Mucosa of gallbladder (tissue), 1 donor: ENCODE results near the gene HPCAL1. TPM values are rescaled to one million over a fixed set of nuclear protein-coding genes. Genes with fewer than 3 reads are reported as not detected.
"Not testable (repeated sequence)": the region's sequence is repeated elsewhere in the genome, so short reads cannot be mapped to it uniquely, and the experiment has no call there.

Experiments used
- DNase-seq: peaks from one replicate; pipeline ENCODE4 v3.0.0-alpha.2; 2020; ENCODE audit warnings: low spot score
- total RNA-seq: library from RNA; stranded (reverse); gene quantifications from one replicate; pipeline ENCODE4 v1.2.1, GENCODE V29; 2021
- donor health status: DM: no; HTN: no; CAD: no.

The HPCAL1 gene
- total RNA-seq, 1 donor from 2014 or later, result 44.0 TPM

DNA sequence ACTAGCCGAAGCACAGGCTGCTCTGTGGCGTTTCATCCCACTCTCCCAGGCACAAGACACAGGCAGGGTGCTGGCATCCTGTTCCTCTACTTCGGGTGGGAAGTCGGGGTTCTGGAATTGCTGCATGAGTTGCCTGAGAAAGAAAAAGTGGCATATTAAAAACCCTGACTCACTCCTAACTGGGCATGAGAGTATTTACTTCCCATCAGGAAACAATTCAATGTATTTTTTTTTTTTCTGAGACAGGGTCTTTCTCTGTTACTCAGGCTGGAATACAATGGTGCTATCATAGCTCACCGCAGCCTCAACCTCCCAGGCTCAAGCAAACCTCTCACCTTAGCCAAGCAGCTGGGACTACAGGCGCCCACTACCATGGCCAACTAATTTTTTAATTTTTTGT lies 138.0 kb downstream of the HPCAL1 start:
- no peak for DNase-seq

DNA sequence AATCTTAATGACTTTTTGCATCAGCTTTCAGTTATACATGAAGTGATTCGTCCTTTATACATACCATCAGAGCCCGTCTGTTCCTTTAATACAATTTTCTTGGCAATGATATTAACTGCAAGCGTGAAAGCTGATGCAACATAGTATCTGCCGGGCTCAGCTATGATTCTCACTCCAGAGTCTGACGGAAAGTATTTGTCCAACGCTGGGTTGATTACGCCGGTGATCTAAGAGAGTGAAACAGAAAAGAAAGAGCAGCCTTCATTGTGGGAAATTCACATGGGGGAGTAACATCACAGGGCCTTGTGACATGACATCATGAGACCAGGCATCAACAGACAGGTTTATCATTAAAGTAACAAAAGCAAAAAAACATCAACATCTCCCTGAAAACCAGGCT lies 139.2 kb downstream of the HPCAL1 start:
- DNase-seq, result no peak

DNA sequence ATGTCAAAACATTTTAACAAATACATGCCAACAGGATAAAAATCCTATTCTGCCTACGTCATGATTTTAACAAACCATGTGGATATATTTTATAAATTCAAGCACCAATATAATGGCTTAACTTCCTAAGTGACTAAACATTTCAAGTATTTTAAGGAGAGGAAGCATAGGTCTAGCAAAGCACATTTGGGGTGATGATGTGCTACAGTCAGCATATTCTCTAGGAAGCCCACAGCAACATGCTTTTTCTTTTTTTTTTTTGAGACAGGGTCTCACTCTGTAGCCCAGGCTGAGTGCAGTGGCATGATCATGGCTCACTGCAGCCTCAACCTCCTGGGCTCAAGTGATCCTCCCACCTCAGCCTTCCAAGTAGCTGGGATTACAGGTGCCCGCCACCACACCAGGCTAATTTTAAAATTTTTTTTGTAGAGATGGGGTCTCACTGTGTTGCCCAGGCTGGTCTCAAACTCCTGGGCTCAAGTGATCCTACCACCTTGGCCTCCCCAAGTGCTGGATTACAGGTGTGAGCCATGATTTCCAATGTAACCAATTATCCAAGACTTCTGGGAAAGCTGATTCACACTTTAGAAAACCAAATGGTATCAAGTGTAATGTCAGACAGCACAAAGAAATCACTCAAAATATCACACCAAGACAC lies 139.9 kb downstream of the HPCAL1 start:
- not testable (repeated sequence) for DNase-seq

DNA sequence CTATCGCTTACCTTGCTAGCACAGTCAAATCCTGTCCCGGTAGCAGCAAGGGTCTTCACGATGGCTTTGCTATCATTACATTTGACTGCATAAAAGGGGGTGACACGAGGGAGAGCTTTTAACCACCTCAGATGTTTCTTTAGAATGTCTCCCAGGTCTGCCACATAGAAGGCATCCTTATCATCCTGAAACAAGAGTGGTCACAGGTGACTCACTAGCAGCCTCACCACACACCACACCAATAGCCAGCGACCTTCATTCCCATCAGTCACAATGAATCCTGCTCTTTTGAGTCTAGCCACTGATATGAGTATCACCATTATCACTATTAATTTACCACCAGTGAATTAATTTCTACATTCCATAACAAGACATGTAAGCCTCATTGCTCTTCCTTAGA lies 141.8 kb downstream of the HPCAL1 start:
- no peak for DNase-seq

- no peak for DNase-seq
These were observed 143.9 kb downstream of the HPCAL1 start for GRCh38 chr2:10446631-10447030.

DNA sequence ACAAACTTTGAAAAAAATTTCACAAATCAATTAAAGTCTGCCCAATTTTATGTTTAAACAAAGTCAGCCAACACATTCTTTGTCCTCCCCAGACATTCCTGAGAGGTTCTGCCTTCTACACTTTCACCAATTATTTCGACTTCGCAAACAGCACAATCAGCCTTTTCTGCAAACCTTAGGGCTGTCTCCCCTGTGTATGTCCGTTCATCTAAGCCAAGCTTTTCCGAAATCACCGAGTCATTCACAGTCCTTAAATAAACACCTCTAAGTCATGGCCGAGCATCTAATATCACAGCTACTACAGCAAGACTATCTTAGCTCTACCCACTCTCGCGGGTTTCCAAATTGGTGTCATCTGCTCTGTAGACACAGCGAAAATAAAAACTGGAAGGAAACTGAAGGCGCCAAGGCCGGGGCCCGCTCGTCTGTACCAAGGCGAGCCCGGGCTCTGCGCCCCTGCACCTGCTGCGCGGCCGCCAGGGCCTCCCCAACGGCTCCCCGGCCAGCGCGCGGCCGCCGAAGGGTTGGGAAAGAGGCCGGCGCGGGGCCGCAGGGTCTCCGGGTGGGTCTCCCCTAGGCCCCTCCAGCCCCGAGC lies 144.7 kb downstream of the HPCAL1 start:
- DNase-seq, result no peak

- peak; percentile 96 for DNase-seq
These were observed 145.3 kb downstream of the HPCAL1 start, which contains the start of gene ODC1 for GRCh38 chr2:10447895-10448575. Gene ODC1, minus strand, starts transcription at chr2:10448327. Its CDS starts 3,295 bp downstream, at chr2:10445032.

DNA sequence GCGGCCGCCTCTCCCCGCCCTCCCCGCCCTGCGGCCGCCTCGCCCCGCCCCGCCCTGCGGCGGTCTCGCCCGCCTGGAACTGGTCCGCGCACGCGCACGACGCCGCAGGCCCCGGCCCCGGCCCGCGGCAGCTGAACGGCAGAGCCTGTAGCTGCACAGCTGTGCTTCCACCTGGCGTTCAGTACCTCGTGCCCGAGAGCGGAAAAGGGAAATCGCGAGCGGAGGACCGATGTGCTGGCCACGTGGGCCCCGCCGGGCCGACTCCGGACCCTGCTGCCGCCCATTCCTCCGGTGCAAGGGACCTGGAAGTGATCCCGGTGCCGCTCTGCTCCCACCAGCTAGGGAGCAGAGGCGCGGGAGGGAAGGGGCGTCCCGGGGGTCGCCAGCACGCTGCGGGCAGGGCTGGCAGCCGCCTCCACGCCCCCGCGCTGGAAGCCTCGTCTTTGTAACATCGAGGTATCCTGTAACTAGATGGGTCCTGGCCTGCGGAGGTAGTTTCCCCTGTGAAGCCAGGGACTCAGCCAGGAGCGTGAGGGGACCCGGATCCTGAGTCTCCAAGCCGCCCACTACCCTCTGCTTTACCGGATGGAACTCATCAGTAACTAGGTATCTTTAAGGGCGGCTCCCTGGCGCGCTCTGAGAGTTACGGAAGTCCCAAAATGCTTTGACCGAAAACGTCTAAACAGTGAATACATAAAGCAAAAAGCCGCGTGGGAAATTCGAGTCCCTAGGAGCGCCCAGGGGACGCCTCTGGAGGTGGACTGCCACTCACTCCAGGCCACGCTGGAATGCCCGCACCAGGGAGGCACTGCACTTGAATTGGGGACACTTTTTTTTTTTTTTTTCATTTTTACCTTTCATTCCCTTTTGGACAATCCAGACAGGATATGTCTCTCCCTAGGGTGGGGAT lies 146.1 kb downstream of the HPCAL1 start:
- peak; percentile 93 for DNase-seq

DNA sequence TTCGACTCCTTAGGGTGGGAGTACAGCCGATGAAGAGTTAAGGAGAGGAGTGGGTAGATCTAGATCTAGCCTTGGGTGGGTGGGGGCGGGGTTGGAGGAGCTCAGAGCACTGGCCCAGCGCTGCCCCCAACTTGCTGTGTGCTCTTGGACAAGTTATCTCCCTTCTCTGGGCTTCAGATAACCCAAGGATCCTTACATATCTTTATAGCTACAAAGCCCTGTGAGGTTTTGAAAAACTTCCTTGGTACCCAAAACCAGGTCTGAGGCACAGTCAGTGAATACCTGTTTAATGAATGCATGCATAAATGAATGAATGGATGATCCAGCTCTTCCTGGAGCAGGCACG lies 146.8 kb downstream of the HPCAL1 start:
- DNase-seq, result no peak

- DNase-seq, result peak; percentile 71
These were observed 147.4 kb downstream of the HPCAL1 start for GRCh38 chr2:10449838-10450691.

DNA sequence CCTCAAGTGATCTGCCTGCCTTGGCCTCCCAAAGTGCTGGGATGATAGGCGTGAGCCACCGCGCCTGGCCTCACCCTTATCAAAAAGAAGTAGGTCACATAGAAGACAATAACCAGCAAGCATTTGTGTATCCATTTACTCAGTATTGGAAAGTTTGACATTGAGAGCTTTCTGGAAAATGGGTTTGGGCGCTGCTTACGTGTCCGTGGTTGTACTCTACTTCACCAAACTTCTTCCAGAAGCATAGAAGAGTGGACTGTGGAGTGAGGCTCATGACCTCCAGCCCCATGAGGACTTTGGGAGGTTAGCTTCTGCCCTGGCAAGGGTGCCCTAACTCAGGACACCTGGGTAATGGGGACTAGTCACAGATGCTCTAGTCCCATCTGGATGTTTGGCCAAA lies 149.1 kb downstream of the HPCAL1 start:
- no peak for DNase-seq

- DNase-seq, result peak; percentile 66
These were observed 149.6 kb downstream of the HPCAL1 start for GRCh38 chr2:10452312-10452711.

DNA sequence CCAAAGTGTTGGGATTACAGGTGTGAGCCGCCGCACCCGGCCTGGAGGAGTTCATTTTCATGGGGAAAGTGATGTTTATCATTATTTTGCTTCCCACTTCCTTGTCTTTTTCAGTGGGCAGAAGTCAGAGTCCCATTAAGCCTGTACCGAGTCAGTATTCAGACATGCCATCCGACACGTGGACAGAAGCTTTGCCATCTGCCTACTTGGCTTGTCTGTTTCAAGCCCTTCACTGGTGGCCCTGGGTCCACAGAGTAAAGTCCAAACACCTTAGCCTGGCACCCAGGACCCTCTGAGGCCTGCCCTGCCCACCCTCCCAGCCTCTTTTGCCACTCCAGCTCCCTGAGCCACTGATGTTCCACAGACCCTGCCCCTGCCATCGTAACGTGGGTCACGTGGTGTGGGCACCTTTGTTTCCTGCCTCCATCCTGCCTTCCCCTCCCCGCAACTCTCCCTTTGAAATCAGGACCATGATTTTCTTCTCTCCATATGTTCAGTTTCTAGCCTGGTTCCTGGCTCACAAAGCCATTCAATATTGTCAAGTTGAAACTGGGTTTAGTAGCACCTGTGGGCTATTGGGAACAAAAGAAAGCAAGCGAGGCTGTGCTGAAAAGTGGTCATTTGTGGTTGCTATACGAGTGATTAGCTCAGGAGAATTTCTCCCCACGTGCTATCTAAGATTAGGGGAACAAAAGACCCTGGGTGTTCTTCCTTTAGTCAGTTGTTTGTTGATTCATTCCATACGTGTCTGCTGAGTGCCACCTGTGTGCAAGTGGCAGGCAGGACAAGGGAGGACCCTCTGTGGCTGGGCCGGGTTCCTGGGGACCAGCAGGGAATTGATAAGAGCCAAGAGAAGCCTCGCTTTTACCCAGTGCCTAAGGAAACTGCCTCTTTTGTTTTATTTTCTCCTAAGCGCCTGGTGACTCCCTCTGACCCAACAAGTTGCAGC lies 150.5 kb downstream of the HPCAL1 start:
- no peak for DNase-seq

- no peak for DNase-seq
These were observed 151.2 kb downstream of the HPCAL1 start for GRCh38 chr2:10453905-10454298.

GRCh38 chr2:10454505-10454904 lies 151.8 kb downstream of the HPCAL1 start:
- DNase-seq, result no peak

DNA sequence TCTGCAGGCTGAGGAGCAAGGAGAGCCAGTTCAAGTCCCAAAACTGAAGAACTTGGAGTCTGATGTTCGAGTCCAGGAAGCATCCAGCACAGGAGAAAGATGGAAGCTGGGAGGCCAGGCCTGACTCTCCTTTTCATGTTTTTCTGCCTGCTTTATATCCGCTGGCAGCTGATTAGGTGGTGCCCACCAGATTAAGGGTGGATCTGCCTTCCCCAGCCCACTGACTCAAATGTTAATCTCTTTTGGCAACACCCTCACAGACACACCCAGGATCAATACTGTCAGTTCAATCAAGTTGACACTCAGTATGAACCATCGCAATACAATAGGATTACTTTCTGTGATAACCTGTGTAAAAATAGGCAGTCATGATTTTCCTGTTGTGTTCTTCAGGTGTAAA lies 154.5 kb downstream of the HPCAL1 start:
- not testable (repeated sequence) for DNase-seq

DNA sequence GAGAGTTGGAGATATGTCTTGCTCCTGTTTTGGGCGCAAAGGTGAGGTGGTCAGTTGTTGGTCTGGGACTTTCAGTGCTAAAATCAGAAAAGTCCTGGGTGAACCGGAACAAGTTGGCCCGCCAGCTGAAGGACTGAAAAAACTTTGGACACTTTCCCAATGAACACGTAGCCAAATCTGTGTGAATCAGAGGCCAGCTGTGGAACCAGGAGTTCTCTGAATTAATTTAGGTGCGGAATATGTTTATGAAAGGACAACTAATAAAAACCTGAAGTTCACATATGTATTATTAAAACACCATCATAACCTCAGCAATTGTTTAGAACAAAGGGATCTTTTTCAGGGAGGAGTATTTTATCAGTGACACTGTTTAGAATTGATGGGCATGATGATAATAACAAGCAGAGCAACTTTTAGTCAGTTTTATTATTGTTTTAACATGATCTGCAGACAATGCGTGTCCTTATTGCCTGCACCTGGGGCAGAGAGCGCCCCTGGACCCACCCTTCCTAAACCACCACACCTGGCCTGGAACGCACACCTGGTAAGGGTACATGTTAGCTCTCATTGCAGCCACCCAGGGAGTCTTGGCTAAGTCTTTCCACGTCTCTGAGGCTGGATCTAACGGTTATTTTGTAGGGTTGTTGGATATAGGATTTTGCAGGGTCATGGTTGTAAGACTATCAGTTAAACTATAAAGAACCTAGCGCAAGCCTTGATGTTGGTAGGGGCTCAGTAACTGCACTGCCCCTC lies 155.3 kb downstream of the HPCAL1 start:
- no peak for DNase-seq

- no peak for DNase-seq
These were observed 157.7 kb downstream of the HPCAL1 start for GRCh38 chr2:10460366-10460796.
